ENCODE data around the gene CLMN. TPM values are rescaled to one million over a fixed set of nuclear protein-coding genes. Genes with fewer than 3 reads are reported as not detected.

Gene CLMN
- total and polyA plus RNA-seq, 2 donors (not counting 3 experiments of a cell fraction or from before 2014, with no cell fraction given) = 0.72 to 9.6 TPM

GRCh38 chr14:95235351-95235750 is 84.4 kb downstream of the CLMN start:
- Histone ChIP-seq H3K9me1 (replicated peaks; ENCODE audit: control insufficient read depth, extremely low read depth, insufficient read depth, low read length) (no peaks in the 10 kb centered on the region), H3K27me3 (ENCODE audit: control insufficient read depth in 2 of 2, insufficient read depth in 2 of 2, low read length in 2 of 2) (peaks cover 0 to 2% of the 10 kb centered on the region in 2 experiments), H2AFZ (ENCODE audit: low read depth, low read length) (no peak overlapping the region), H3K27ac (ENCODE audit: insufficient read depth, low read depth, low read length) (no peak overlapping the region), H3K4me2 (ENCODE audit: insufficient read depth, low read length) (no peak overlapping the region), H4K20me1 (replicated peaks; ENCODE audit: control insufficient read depth, extremely low read depth, insufficient read depth, low read length) (no peaks in the 10 kb centered on the region), H3K4me3 (replicated peaks in 1 of 3; ENCODE audit: insufficient read depth in 1 of 3, low read depth in 1 of 3, low read length in 3 of 3) (no peak overlapping the region), H3K36me3 (ENCODE audit: control insufficient read depth in 2 of 2, extremely low read depth in 1 of 2, insufficient read depth in 2 of 2, low read length in 2 of 2) (no peaks in the 10 kb centered on the region), H3K79me2 (ENCODE audit: control insufficient read depth, insufficient read depth, low read length) (no peaks in the 10 kb centered on the region), H3K9me3 (replicated peaks; ENCODE audit: control insufficient read depth, insufficient read depth, low read length) (no peaks in the 10 kb centered on the region), H3K9ac (replicated peaks; ENCODE audit: extremely low read depth, insufficient read depth, low read length) (no peak overlapping the region), H3K4me1 (ENCODE audit: control insufficient read depth, extremely low read depth, insufficient read depth, low read length) (no peaks in the 10 kb centered on the region)
- ChIA-PET POLR2A (no interaction called here), CTCF (no interaction called here)
- dilution Hi-C loops (cut with MboI; ENCODE audit: extremely low pct_ligation_motif_present, low sequenced_read_pairs) = no loop called here
- TF ChIP-seq EZH2 (IDR thresholded peaks at IDR 0.05; ENCODE audit: borderline replicate concordance, low read depth, low read length, severe bottlenecking) (no peak), POLR2A (IDR thresholded peaks at IDR 0.05; ENCODE audit: low read depth, low read length) (no peak), POLR2AphosphoS5 (IDR thresholded peaks at IDR 0.05; ENCODE audit: insufficient read depth, low read depth, low read length) (no peak), MYC (IDR thresholded peaks at IDR 0.05; ENCODE audit: low read depth, low read length) (no peak)
- FAIRE-seq (no peak), DNase-seq (ENCODE audit: low read depth, low spot score) (no peak)
- BruUV-seq (replicated peaks) = no TSS peak
- intact Hi-C loops (cut with micrococcal nuclease) = no loop called here

GRCh38 chr14:95234426-95234825 is 85.3 kb downstream of the CLMN start:
- dilution Hi-C loops (cut with MboI; ENCODE audit: extremely low pct_ligation_motif_present, low sequenced_read_pairs) = no loop called here
- H3K79me2 ChIP-seq (ENCODE audit: control insufficient read depth, insufficient read depth, low read length) = no peaks in the 10 kb centered on the region

More at GRCh38 chr14:95234426-95234825, 85.3 kb downstream of the CLMN start:
- FAIRE-seq (no peak), DNase-seq (ENCODE audit: low read depth, low spot score) (no peak)
- Histone ChIP-seq H3K9me3 (replicated peaks; ENCODE audit: control insufficient read depth, insufficient read depth, low read length) (no peaks in the 10 kb centered on the region), H3K27me3 (ENCODE audit: control insufficient read depth in 2 of 2, insufficient read depth in 2 of 2, low read length in 2 of 2) (peaks cover 0 to 2% of the 10 kb centered on the region in 2 experiments), H4K20me1 (replicated peaks; ENCODE audit: control insufficient read depth, extremely low read depth, insufficient read depth, low read length) (no peaks in the 10 kb centered on the region), H3K9ac (replicated peaks; ENCODE audit: extremely low read depth, insufficient read depth, low read length) (no peak overlapping the region), H3K4me1 (ENCODE audit: control insufficient read depth, extremely low read depth, insufficient read depth, low read length) (no peaks in the 10 kb centered on the region), H3K4me2 (ENCODE audit: insufficient read depth, low read length) (no peak overlapping the region), H3K27ac (ENCODE audit: insufficient read depth, low read depth, low read length) (no peak overlapping the region), H2AFZ (ENCODE audit: low read depth, low read length) (no peak overlapping the region), H3K9me1 (replicated peaks; ENCODE audit: control insufficient read depth, extremely low read depth, insufficient read depth, low read length) (no peaks in the 10 kb centered on the region), H3K36me3 (ENCODE audit: control insufficient read depth in 2 of 2, extremely low read depth in 1 of 2, insufficient read depth in 2 of 2, low read length in 2 of 2) (no peaks in the 10 kb centered on the region), H3K4me3 (replicated peaks in 1 of 3; ENCODE audit: insufficient read depth in 1 of 3, low read depth in 1 of 3, low read length in 3 of 3) (no peak overlapping the region)
- intact Hi-C loops (cut with micrococcal nuclease) = no loop called here
- ChIA-PET CTCF (no interaction called here), POLR2A (no interaction called here)
- TF ChIP-seq POLR2AphosphoS5 (IDR thresholded peaks at IDR 0.05; ENCODE audit: insufficient read depth, low read depth, low read length) (no peak), JUN (IDR thresholded peaks at IDR 0.05; ENCODE audit: borderline replicate concordance, insufficient read depth, insufficient read length, low read depth) (no peak), MAX (IDR thresholded peaks at IDR 0.05; ENCODE audit: insufficient read depth, insufficient read length) (no peak), MYC (IDR thresholded peaks at IDR 0.05; ENCODE audit: low read depth, low read length) (no peak), FOS (IDR thresholded peaks at IDR 0.05; ENCODE audit: borderline replicate concordance, insufficient read depth, low read length) (no peak), GATA2 (IDR thresholded peaks at IDR 0.05; ENCODE audit: insufficient read depth, insufficient read length, low read depth, low read length) (no peak), CTCF (IDR thresholded peaks at IDR 0.05; ENCODE audit: extremely low read depth in 1 of 2, insufficient read depth in 1 of 2, low read depth in 1 of 2, low read length in 2 of 2) (no peak), EZH2 (IDR thresholded peaks at IDR 0.05; ENCODE audit: borderline replicate concordance, low read depth, low read length, severe bottlenecking) (no peak), POLR2A (IDR thresholded peaks at IDR 0.05; ENCODE audit: low read depth, low read length) (no peak)
- BruUV-seq (replicated peaks) = no TSS peak
